GM12878 (cell line): Measurements from ENCODE around the gene GNPTAB. TPM values are rescaled to one million over a fixed set of nuclear protein-coding genes. Genes with fewer than 3 reads are reported as not detected.

Experiments
- IKZF2 ChIP-seq, 2 experiments: fragments of 450-650 bp; IDR thresholded peaks; 2 replicates each; pipeline ENCODE4 v1.6.1; 2017; ENCODE audit warnings: mild to moderate bottlenecking in 2 of 2, moderate library complexity in 2 of 2
- RAD51 ChIP-seq: fragments of 450-650 bp; IDR thresholded peaks from 2 replicates; pipeline ENCODE4 v1.6.1; 2016; ENCODE audit warnings: moderate library complexity, mild to moderate bottlenecking, inconsistent platforms
- RFX5 ChIP-seq: IDR thresholded peaks from 2 replicates; pipeline ENCODE4 v1.6.1; 2011; ENCODE audit warnings: low read depth, low read length, improper control_type of control experiment
- RUNX3 ChIP-seq: IDR thresholded peaks from 2 replicates; pipeline ENCODE4 v1.6.1; 2012; ENCODE audit warnings: low read length, inconsistent platforms
- polyA plus RNA-seq, 11 experiments: library from polyadenylated mRNA; depleted of rRNA in 4 of 11; unstranded in 6 of 11; stranded (reverse) in 5 of 11; fragments of >200 nt; fragmentation: Nextera tagmentation in 4 of 11; fragmentation: Illumina TruSeq in 1 of 11; extraction: Ambion mirVana in 4 of 11; extraction: Trizol in 1 of 11; gene quantifications; 1 replicate in 1 of 11; 2 replicates in 10 of 11; pipeline versions ENCODE4 v1.2.1 to v1.2.3, GENCODE V29; 2011 to 2016; ENCODE audit warnings: inconsistent platforms in 2 of 11, missing spikeins in 2 of 11, low read depth in 1 of 11
- total RNA-seq, 4 experiments: library from RNA; depleted of rRNA in 3 of 4; stranded (reverse); fragments of >200 nt in 3 of 4; fragmentation: Illumina TruSeq in 1 of 4; extraction: Trizol in 1 of 4; gene quantifications; 2 replicates each; pipeline versions ENCODE4 v1.2.1 to v1.2.3, GENCODE V29; 2013 to 2021
- TF ChIP-seq, protein P1 (sequence below), 3 experiments: IDR thresholded peaks in 2 of 3; conservative IDR thresholded peaks in 1 of 3; 2 replicates each; pipeline ENCODE4 v1.5.1; 2011; ENCODE audit warnings: low read depth in 3 of 3, low read length in 3 of 3, mild to moderate bottlenecking in 3 of 3, control low read depth in 2 of 3, moderate library complexity in 2 of 3, inconsistent platforms in 1 of 3, mixed read lengths in 1 of 3; ENCODE audit not compliant: control insufficient read depth in 2 of 3, insufficient read depth in 1 of 3; ENCODE audit errors: extremely low read depth in 1 of 3
- TF ChIP-seq, protein P2 (sequence below): IDR thresholded peaks from 2 replicates; pipeline ENCODE4 v1.6.1; 2011; ENCODE audit warnings: low read depth, low read length, improper control_type of control experiment, borderline replicate concordance
- TF ChIP-seq, protein P3 (sequence below): fragments of 450-650 bp; formaldehyde crosslinking; IDR thresholded peaks from 2 replicates; pipeline ENCODE4 v1.4.0; 2020; ENCODE audit warnings: mild to moderate bottlenecking, moderate library complexity

GNPTAB gene
- total and polyA plus RNA-seq, 10 of the 15 experiments (the other 5 are each of a cell fraction or from before 2014, with no cell fraction given): 9.8 to 38.9 (median 35.3) TPM

DNA sequence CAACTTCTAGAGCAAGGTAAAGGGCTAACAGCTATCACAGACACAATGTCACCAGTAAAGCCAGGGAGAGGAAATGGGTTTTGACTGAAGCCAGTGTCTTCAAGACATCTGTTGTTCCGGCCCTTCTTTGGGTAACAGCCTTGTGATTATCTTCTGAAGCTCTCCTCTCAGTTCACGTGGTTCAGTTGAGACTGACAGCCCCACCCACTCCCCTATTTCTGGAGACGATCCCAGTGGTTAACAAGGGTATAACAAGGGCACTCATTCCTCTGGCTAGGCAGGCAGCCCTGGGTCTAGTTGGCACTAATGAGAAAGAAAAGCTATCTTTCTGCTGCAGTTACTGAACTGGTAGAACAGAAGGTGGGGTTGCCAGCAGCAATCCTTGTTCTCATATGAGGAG lies 6.9 kb downstream of the GNPTAB start (continued):
- TF ChIP-seq, protein P1, sequence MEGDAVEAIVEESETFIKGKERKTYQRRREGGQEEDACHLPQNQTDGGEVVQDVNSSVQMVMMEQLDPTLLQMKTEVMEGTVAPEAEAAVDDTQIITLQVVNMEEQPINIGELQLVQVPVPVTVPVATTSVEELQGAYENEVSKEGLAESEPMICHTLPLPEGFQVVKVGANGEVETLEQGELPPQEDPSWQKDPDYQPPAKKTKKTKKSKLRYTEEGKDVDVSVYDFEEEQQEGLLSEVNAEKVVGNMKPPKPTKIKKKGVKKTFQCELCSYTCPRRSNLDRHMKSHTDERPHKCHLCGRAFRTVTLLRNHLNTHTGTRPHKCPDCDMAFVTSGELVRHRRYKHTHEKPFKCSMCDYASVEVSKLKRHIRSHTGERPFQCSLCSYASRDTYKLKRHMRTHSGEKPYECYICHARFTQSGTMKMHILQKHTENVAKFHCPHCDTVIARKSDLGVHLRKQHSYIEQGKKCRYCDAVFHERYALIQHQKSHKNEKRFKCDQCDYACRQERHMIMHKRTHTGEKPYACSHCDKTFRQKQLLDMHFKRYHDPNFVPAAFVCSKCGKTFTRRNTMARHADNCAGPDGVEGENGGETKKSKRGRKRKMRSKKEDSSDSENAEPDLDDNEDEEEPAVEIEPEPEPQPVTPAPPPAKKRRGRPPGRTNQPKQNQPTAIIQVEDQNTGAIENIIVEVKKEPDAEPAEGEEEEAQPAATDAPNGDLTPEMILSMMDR (IDR thresholded peaks at IDR 0.05 in 2 of 3, conservative IDR thresholded peaks at IDR 0.05 in 1 of 3; ENCODE audit: control insufficient read depth in 2 of 3, extremely low read depth in 1 of 3, insufficient read depth in 1 of 3, low read depth in 3 of 3, low read length in 3 of 3): peak; percentile 11 to 47 (median 39); a peak in 4 of 6 replicates
- TF ChIP-seq, protein P2, sequence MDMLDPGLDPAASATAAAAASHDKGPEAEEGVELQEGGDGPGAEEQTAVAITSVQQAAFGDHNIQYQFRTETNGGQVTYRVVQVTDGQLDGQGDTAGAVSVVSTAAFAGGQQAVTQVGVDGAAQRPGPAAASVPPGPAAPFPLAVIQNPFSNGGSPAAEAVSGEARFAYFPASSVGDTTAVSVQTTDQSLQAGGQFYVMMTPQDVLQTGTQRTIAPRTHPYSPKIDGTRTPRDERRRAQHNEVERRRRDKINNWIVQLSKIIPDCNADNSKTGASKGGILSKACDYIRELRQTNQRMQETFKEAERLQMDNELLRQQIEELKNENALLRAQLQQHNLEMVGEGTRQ: peak; percentile 13; the same call in 1 of the 2 replicates
- TF ChIP-seq RUNX3 (peak; percentile 15; the same call in 1 of the 2 replicates), RFX5 (0 out of 2 replicates have a peak, but pooled peaks have one; percentile 22), IKZF2 (IDR thresholded peaks at IDR 0.05) (0 out of 4 replicates have a peak, but pooled peaks of 1 of the 2 experiments have one; percentile 18), RAD51 (peak; percentile 83)
- TF ChIP-seq, protein P3, sequence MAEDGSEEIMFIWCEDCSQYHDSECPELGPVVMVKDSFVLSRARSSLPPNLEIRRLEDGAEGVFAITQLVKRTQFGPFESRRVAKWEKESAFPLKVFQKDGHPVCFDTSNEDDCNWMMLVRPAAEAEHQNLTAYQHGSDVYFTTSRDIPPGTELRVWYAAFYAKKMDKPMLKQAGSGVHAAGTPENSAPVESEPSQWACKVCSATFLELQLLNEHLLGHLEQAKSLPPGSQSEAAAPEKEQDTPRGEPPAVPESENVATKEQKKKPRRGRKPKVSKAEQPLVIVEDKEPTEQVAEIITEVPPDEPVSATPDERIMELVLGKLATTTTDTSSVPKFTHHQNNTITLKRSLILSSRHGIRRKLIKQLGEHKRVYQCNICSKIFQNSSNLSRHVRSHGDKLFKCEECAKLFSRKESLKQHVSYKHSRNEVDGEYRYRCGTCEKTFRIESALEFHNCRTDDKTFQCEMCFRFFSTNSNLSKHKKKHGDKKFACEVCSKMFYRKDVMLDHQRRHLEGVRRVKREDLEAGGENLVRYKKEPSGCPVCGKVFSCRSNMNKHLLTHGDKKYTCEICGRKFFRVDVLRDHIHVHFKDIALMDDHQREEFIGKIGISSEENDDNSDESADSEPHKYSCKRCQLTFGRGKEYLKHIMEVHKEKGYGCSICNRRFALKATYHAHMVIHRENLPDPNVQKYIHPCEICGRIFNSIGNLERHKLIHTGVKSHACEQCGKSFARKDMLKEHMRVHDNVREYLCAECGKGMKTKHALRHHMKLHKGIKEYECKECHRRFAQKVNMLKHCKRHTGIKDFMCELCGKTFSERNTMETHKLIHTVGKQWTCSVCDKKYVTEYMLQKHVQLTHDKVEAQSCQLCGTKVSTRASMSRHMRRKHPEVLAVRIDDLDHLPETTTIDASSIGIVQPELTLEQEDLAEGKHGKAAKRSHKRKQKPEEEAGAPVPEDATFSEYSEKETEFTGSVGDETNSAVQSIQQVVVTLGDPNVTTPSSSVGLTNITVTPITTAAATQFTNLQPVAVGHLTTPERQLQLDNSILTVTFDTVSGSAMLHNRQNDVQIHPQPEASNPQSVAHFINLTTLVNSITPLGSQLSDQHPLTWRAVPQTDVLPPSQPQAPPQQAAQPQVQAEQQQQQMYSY: no peak
